ENCODE data around the gene TRAPPC3.
"Not testable (repeated sequence)": the region's sequence is repeated elsewhere in the genome, so short reads cannot be mapped to it uniquely, and the experiment has no call there.

The TRAPPC3 gene

DNA sequence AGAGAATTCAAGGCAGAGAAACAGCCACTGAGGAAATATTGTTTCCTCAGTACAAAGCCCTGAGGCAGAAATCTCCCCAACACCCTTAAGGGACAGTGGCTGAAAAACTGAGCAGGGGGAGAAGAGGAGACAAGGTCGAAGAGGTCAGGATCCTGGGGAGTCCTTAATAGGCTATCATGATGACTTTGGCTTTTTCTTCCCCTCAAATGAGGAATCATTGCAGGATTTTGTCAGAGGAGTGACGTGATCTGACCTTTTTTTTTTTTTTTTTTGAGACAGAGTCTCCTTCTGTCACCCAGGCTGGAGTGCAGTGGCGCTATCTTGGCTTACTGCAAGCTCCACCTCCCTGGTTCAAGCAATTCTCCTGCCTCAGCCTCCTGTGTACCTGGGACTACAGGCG is 16.9 kb upstream of the TRAPPC3 start:
- DNase-seq, result no peak

DNA sequence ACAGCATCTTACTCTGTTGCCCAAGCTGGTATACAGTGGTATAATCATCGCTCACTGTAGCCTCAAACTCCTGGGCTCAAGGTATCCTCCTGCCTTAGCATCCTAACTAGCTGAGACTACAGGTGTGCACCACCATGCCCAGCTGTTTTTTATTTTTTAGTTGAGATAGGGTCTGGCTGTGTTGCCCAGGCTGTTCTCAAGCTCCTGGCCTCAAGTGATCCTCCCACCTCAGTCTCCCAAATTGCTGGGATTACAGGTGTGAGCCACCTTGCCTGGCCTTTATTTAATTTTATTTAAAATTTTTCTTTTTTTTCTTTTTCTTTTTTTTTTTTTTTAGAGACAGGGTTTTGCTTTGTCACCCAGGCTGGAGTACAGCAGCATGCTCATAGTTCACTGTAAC is 15.9 kb upstream of the TRAPPC3 start:
- DNase-seq, result no peak

DNA sequence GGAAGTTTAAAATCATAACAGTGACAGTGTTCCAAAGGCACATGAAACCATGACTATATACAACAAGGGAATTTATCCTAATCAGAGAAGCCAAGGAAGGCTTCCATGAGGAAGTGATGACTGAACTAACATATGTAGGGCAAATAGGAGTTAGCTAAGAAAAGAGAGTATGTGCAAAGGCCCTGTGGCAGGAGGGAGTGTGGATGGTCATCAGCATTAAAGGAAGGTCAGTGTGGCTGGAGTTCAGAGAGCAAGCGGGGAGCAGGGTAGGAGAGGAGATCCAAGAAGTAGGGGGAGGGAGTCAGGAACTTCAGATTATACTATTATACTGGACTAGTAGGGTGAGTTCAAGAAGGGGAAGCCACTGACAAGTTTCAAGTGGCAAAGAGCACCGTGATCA is 15.1 kb upstream of the TRAPPC3 start:
- no peak for DNase-seq

DNA sequence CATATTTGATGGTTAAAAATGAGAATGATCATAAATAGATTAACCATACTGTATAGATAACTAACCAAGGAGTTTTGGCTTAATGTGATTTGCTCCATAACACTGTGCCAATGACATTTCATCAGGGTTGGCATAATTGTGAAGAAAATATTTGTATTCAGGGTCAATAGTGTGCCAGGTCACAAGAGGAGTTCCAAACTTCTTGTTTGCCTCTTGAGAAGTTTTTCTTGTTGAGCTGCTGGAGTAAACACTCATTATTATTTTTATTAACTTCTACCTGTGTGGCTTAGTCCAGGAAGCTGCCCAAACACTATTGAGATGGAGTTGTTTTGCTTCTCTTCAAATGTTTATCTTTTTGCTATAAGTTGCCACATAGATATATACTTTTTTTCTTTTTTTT is 14.1 kb upstream of the TRAPPC3 start:
- DNase-seq, result no peak

DNA sequence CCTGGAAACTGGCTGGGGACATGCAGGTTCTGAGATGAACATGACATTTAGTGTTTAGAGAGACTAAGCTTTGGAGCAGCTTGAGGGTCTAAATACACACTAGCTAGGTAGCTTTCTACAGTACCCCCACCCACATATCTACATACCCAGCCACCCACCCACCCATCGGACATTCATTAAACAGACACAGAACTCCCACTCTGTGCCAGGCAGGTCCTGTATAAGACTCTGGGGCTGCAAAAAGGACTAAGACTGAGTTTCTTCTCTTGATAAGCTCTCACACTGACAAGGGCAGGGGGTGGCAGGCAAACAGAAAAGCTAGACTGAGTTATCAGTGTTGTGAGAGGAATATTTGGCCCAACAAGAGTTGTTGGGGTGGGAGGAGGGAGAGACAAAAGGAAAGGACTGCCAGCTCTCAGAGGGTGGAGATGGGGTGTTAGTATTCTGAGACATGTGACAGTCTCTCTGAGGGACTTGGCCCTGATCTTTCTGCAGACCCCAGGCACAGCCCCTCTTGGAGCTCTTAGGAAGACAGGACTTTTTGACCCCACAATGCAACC is 13.5 kb upstream of the TRAPPC3 start:
- DNase-seq, result no peak

DNA sequence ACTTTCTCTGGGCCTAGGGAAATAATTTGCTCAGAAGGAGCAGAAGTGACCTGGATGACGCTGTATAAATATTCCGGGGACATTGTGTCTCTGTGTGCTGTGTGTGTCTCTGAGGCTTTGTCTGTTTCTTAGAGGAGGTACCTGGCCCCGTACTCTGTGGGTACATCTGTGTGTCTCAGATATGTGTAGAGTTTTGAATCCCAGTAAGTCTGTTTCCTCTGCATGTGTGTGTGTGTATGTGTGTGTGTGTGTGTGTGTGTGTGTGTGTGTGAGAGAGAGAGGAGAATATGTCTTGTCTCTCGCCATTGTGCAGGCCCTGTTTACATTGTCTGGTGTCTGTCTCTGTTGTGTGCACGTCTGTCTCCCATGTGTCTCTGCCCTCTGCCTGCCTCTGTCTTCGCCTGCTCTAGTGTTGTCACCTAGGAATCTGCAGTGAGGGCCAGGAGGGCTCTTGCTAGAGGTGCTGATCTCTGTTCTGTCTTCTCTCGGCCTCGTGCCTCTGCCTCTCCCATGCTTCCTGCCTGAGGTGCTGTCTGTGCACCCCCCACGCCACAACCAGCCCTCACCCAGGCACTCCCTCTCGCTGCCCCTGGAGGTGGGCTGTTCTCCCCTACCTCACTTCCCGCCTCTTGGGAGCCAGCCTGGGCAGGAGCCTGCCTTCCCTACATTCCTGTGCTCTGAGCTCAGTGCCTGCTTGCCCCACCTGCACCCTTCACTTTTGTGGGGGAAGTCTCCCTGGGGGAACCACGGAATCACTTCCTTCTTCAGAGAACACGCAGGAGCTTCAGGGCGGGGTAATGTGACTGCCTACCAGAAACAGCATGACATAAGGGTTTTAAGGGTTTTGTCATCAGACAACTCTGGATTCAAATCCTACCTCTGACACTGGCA is 12.6 kb upstream of the TRAPPC3 start:
- DNase-seq, result peak; percentile 86

DNA sequence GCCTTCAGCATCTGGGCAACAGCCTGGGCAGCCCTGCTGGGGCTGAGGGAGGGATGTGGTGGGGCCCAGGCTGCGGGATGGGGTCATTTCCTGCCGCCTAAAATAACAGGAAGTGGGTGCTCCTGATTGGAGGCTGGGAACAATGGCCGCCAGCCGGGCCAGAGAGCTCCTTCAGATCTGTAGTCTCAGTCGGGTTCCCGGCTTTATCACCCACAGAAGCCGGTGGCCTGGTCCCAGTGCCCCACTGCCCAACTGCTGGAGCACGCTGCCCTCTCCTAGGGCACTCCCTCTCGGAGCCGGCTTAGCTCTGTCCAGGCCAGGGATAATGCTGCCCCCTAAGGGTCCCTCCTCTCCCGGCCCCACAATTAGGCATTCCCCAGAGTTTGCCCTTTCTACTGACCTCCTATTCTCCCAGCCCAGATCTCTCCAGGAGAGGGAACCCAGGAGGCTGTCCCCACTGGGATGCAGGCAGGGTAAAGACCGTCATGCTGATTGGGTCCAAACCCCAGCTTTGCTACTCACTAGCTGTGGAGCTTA is 11.7 kb upstream of the TRAPPC3 start:
- DNase-seq, result peak; percentile 90

DNA sequence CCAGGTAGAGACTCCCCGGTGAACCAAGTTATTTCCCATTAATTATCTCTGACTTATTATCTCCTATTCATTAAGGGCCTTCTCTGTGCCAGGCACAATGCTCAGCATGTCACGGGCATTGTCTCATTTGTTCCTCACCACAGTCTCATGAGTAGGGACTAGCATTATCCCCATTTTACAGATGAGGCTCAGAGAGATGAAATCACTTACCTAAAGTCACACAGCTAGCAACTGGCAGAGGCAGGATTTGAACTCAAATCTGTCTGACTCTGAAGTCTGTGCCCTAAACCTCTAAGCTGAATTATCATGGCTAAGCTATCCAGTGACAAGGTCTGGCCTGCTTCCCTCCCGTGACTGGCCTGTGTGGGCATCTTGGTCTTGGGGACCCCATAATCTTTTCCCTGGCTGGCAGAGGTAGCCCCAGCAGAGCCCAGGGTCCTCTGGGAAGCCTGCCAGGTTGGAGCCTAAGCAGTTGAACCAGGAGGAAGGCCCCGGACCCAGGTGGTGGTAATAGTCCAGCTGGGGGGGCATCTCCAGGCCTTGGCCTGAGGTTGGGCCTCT is 11.2 kb upstream of the TRAPPC3 start:
- DNase-seq, result no peak

DNA sequence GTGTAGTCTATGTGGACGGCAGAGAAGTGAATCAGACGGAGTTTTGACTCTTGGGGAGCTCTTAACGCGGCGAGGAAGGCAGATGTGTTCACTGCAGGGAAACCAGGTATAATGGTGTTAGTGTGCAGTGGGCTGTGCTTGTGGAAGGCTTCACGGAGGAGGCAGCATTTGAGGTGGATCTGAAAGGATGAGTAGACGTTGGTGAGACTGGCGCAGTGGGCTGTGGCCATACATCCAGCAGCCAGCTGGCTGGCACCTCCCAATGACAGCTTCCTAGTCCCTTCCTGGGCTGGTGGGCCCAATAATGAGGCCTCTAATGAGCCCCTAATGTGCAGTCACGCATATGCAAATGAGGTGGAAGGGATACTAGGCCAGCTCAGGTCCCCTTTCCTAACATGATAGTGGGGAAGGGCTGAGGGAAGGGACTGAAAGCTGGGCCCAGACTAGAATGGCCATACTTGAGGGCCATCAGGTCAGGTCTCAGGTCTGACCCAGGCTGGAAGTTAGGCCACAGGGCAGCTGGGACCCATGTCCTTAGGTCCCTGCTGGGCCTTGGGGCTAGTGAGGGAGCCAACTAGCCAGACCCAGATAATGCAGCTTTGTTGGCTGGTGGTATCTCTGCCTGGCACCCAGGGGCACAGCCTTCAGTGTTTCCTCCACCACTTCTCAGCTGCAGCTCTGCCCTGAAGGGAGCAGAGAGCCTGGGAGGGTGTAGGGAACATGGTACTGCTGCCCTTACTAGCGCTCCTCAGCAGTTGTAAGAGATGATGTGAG is 10.5 kb upstream of the TRAPPC3 start:
- no peak for DNase-seq

DNA sequence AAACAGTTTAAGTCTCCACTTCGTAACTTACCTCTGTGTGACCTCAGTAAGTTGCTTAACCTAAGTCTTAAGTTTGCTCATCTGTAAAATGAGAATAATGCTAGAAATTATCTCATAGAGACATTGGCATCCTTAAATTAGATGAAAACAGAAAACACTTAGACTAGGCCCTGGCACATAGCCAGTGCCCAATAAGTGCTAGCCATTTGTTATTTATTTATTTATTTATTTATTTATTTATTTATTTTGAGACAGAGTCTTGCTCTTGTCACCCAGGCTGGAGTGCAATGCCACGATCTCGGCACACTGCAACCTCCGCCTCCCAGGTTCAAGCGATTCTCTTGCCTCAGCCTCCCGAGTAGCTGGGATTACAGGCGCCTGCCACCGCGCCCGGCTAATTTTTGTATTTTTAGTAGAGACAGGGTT is 9.6 kb upstream of the TRAPPC3 start:
- not testable (repeated sequence) for DNase-seq

DNA sequence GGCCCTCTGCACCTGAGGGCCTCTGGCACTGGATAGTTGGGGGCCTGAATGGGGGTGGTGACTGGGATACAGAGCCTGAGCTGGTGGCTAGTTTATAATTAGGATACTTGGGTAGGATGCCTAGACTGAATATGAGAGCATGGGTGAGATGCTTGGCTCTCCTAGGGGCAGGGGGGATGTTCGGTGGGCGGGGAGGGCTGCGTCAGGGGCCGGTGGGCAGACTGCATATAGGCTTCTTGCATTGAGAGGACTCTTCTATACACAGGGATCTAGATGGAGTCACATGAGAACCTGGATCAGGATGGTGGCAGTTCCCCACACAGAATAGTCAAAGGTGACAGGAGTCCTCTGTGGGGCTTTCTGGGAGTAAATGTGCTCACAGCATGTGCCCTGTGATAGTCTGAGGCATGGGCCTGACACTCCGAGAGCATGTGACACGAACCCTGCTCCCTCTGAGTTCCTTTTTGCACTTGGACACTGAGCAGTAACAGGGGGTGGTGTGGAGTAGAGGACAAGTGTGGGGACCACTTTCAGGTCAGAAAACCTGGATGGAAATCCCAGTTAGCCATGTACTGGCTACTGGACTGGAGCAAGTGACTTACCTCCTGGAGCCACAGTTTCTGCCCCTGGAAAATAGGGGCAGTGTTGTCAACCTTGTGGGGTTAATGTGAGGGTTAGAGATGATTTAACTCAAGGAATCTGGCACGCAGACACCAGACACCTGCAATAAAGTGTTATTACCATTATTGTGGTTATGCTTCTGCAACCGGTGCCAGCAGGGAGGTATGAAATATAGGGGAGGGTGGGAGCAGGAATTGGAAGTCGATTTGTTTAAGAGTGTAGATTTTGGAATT is 8.9 kb upstream of the TRAPPC3 start:
- DNase-seq, result no peak

DNA sequence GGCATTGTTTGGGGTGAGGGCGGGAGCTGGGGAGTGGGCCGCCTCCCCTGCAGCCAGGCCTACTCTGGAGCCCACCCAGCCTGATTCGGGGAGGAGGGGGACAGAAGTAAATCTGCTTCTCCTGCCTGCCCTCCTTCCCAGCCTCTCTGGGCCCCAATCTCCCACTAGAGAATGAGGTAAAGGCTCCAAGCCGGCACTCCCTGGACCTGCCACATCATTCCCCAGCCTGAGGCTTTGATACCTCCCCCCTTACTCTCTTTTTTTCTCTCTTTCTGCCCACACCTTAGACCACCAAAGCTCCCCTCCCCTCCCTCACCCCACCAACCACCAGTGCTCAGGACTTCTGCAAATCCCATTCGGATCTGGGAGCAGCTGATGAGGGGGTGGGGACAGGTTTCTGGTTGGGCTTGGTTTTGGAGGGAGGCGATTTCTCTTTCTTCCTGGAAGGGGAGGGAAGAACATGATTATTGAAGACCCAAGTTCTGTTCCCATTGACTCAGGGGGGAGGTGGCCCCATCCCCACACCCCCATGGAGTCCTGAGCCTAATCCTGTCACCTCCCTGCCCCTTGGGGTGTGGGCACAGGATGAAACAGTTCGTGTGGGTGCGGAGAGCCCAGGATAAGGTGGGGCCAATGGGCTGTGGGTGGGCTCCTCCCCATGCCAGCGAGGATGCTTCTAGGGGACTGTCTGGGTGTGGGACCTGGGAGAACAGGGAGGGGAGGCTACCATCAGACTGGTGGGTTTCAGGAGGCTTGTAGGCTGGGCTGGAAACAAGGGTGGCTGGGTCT is 8.0 kb upstream of the TRAPPC3 start:
- peak; percentile 14 for DNase-seq

DNA sequence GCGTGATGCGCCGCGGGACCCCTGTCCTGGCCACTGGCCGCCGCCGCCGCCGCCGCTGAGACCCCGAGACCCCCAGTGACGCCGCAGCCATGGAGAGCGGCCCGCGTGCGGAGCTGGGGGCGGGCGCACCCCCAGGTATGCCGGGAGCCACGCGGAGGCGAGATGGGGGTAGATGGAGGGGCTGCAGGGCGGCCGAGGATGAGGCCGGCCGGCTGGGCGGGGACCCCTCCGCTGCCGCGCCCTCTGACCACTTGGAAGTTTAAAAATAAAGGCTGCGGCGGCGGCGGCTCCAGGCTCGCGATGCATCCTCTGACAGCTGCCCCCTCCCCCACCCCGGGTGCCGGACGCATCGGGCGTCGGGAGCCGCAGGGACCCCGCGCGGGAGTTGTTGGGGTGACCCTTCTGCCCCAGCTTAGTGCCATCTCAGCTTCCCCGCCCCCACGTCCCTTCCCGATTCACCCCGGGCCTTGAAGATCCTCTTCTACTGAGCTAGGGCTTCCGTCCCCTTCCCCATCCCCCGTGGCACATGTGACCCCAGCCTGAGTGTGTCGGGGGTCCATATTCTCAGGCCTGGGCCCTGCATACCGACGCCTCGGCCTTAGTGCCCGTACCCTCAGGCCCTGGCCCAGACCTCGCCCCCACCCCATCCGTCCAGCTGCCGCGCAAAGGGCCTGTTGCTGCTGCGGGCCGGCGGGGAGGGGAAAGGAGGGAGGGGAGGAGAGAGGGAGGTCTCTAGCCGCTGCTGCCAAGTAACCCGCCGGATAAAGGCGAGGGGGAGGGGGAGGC is 7.2 kb upstream of the TRAPPC3 start:
- peak; percentile 18 for DNase-seq

DNA sequence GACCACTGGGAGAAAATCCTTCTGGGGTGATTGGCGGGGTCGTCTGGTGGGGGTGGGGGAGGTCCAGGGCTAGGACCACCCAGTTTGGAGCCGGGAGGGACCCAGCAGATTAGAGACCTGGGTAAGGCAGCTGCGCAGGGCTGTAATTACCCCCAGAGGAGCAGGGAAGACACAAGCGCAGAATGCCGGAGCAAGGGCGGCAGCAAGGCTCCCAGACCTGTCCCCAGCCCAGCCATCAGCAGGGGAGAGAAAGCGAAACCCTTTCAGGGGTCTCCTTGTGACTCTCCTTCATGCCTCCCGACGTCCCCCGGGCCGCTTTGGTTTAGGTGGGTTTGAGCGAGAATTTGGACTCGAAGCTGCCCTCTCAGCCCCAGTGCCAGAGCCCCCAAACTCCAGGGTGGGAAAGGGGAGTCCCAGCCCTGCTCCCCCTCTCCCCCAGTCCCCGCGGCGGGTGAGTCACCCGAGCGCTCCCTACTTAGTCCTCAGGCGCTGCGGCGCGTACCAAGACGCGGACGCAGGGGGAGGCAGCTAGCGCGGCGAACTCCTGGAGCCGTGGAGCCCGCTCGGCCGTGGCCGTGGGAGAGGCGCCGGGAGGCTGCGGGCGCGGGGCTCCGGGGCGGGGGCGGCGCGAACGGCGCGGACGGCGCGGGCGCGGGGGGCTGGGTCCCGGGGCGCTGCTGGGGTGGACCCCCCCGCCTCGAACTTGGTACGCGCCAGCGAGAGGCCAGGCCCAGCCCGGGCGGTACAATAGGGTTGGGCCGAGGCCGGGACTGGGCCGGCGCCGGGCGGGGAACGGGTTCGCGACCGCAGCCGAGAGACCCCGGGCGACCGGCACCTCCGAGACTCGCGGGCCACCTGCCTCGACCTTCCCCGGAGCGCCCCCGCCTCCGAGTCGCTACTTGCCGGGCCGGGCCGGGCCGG is 6.4 kb upstream of the TRAPPC3 start, which contains the start of gene MAP7D1:
TSS of gene MAP7D1 (plus strand) at position 753 of the 921 bp plus-strand sequence. CDS start 258 bp downstream, outside the sequence.
- DNase-seq, result peak; percentile 63

DNA sequence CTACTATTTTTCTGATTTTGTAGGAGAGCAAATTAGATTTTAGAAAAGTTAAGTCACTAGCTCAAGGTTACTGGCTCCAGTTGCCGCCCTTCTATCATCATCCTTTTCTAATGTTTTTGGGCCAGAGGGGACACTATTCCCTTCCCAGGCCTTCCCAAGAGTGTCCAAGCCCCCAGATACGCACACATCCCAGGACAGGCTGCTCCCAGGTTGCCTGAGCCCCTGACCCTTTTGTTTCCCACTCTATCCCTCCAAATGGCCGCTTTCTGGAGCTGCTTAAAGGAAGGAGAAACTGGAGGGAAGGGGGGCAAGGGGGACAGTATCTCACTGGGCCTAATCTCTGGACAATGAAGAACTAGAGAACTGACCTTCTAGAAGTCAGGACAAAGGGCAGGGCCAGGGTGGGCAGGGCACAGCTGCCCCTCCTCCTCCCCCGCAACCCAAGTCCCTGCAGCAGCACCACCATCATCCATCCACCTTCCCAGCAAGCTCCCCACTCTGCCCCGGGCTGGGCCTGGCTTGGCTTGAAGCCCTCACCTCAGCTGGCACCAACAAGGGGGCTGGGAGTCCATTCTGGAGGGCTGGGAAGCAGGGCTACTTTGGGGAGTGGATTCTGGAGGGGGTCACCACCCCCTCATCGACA is 5.6 kb upstream of the TRAPPC3 start:
- no peak for DNase-seq

DNA sequence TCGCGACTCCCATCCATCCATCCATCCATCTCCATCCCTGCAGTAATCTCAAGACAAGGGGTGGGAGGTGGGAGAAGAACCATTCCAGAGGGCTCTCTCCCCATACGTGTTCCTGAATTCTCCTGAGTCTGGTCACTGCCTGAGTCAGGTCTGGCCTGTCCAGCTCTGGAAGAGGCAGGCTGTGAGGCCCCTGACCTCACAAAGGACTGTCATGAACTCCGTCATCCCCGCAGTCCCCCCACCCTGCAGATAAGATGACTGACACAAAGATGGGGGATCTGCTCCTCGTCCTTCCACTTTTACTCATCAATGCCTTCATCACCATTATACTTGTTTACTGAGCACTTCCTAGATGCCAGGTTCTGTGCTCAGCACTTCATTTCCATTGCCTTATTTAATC is 5.0 kb upstream of the TRAPPC3 start:
- no peak for DNase-seq

DNA sequence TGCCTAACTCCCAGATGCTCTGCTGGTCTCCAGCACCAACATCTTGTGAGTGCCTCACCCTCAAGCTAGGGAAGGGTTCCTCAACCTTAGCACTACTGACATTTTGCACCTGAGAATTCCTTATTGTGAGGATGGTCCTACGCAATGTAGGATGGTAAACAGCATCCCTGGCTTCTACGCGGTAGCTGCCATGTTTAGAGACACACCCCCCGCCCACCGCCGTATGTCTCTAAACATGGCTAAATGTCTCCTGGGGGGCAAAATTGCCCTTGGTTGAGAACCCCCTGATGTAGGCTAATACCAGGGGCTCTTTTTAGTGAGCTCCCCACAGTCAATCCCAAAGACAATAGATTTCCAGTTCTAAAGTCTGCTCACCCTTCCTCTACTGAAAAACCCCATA is 4.2 kb upstream of the TRAPPC3 start:
- DNase-seq, result no peak

DNA sequence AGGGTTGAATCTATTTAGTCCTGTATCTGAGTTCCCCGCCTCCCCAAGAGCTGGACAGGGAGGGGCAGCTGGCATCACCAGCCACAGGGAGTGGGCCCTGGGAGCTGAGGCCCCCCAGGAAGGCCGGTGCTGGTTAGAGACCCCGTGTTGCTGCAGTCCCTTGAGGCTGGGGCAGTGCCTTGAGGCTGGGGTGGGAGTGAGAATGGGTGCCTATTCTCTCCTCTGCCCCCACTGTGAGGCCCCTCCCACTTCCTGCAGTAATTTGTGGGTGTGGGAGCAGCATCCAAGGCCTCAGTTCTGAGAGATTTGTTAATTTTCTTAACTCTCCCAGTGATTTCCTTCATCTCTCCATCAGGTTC is 2.5 kb upstream of the TRAPPC3 start:
- DNase-seq, result peak; percentile 9
